NCI-H1092 (cell line): ENCODE measurements around the gene MVP.

Experiments used
- DNase-seq: peaks from one replicate; lab custom pipeline; 2025; lab: John Stamatoyannopoulos, UW

MVP gene

DNA sequence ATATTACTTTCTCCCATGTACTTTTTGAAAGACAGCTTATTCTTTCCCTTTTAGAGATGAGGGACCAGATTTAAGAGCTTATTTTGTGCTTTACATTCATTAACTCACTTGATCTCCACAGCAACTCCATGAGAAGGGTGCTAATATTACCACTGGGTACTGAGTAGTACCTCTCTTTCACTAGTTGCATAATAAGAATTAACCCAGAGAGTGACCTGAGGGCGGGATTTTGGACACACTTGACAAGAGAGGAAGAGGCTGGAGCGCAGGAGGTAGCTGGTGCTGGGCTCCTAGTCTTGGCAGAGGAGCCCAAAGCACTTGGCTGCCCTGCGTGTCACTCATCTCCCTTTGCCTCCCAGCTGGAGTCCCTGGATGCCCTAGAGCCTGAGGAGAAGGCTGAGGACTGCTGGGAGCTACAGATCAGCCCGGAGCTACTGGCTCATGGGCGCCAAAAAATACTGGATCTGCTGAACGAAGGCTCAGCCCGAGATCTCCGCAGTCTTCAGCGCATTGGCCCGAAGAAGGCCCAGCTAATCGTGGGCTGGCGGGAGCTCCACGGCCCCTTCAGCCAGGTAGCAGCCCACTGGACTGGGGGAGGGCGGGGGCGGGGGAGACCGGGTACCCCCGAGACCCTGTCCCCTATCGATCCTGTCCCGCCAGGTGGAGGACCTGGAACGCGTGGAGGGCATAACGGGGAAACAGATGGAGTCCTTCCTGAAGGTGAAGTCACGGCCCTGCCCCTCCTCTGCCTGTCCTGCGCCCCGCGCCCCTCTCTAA lies 15.6 kb upstream of the MVP start:
- peak; percentile 36 for DNase-seq

DNA sequence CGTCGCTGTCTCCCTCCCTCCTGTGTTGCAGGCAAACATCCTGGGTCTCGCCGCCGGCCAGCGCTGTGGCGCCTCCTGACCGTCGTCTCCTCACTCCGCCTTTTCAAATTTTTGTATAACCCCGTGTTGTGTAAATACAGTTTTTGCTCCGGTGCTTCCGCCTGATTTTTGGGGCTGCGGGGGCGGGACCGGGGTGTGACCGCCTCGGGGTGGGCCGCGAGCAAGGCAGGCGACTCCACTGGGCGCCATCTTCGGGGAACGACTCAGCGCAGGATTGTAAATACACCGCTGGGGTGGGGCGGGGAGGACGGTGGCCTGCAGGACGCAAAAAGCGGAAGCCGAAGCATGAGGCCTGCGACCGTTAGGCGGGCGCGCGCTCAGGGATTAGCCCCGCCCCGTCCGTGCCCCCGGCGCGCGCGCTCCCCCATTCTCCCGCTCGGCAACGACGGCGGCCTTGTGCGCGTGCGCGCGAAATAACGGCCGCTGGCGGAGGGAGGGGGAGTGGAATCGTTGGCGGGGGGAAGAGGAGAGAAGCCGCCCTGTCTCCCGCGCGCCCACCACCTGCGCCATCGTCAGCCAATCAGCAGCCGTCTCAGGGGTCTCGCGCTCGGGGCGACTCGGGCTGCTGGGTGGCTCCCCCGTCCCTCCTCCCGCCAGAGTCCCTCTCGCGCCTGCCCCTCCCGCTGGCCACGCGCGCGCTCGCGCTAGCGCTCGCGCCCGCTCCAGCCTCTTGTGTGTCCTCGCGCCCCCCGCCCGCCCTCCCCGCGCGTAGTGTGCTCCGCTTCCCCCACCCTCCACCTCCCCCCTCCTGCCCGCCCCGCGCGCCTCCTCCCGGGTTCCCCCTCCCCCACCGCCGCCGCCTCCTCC lies 14.8 kb upstream of the MVP start:
- peak; percentile 98 for DNase-seq

DNA sequence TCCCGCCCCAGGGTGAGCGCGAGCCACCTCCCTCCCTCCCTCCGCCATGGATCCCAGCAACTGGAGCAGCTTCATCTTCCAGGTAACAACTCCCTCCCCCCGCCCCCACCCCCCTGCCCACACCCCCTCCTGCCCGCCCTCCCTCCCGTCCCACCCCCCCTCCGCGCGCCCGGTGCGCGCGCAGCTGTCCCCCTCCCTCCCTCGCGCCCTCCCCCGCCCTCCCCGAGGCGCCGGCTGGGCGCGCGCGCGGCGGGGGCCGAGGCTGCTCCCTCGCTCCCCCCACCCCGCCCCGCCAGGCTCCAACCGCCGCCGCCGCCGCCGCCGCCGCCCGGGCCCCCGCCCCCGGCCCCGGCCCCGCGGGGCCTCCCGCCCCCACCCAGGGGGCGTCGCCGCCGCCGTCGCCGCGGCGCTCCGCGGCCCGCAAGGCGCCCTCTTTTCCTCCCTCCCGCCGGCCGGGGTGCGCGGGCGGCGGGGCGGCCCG lies 14.1 kb upstream of the MVP start, which contains the start of gene MAZ:
Gene MAZ, plus strand, starts transcription at position 431 of the 481 bp plus-strand sequence. CDS start 173 bp downstream, outside the sequence.
- peak; percentile 87 for DNase-seq

DNA sequence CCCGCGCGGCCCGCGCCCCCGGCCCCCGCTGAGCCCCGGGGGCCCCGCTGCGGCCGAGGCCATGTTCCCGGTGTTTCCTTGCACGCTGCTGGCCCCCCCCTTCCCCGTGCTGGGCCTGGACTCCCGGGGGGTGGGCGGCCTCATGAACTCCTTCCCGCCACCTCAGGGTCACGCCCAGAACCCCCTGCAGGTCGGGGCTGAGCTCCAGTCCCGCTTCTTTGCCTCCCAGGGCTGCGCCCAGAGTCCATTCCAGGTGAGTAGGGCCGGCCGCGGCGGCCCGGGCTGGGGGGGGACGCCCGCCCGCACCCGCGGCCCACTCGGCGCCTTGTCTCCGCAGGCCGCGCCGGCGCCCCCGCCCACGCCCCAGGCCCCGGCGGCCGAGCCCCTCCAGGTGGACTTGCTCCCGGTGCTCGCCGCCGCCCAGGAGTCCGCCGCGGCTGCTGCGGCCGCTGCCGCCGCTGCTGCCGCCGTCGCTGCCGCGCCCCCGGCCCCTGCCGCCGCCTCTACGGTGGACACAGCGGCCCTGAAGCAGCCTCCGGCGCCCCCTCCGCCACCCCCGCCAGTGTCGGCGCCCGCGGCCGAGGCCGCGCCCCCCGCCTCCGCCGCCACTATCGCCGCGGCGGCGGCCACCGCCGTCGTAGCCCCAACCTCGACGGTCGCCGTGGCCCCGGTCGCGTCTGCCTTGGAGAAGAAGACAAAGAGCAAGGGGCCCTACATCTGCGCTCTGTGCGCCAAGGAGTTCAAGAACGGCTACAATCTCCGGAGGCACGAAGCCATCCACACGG lies 13.4 kb upstream of the MVP start:
- DNase-seq, result peak; percentile 65

DNA sequence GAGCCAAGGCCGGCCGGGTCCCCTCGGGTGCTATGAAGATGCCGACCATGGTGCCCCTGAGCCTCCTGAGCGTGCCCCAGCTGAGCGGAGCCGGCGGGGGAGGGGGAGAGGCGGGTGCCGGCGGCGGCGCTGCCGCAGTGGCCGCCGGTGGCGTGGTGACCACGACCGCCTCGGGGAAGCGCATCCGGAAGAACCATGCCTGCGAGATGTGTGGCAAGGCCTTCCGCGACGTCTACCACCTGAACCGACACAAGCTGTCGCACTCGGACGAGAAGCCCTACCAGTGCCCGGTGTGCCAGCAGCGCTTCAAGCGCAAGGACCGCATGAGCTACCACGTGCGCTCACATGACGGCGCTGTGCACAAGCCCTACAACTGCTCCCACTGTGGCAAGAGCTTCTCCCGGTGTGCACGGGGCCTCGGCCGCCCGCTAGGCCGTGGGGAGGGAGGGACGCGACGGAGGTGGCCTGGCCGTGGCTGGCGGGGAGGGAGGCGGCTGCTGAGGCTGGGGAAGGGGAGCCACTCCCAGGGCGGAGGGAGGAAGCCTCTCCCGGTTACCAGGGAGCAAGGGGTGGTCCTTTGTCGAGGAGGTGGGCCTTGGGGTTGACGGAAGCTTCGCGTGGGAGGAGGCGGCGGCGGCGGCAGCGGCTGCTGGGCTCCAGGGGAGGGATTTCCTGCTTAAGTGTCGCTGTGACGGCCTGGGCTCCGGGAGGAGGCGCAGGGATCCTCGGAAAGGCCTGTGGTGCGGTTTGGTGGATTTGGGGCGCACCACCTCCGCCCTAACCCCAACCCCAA lies 12.6 kb upstream of the MVP start:
- peak; percentile 84 for DNase-seq

DNA sequence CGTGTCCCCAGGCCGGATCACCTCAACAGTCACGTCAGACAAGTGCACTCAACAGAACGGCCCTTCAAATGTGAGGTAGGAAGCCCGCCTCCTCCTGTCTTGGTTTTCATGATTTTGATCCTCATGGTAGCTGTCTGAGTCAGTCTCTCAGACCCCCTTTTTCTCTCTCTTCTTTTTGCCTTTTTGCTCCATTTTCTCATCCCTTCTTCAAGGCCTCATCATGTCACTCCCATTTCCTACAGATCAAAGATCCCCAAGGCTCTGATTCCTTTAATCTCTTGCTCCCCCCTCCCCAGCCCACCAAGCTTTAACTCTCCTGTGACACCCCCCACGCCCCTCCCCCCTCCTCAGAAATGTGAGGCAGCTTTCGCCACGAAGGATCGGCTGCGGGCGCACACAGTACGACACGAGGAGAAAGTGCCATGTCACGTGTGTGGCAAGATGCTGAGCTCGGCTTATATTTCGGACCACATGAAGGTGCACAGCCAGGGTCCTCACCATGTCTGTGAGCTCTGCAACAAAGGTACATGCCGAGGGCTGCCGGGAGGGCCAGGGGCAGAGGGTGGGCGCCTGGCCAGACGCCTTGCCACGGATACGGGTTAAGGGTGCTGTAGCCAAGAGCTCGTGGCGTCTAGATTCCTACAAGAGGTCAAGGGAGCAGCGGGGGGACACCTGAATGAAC lies 11.9 kb upstream of the MVP start:
- DNase-seq, result no peak

DNA sequence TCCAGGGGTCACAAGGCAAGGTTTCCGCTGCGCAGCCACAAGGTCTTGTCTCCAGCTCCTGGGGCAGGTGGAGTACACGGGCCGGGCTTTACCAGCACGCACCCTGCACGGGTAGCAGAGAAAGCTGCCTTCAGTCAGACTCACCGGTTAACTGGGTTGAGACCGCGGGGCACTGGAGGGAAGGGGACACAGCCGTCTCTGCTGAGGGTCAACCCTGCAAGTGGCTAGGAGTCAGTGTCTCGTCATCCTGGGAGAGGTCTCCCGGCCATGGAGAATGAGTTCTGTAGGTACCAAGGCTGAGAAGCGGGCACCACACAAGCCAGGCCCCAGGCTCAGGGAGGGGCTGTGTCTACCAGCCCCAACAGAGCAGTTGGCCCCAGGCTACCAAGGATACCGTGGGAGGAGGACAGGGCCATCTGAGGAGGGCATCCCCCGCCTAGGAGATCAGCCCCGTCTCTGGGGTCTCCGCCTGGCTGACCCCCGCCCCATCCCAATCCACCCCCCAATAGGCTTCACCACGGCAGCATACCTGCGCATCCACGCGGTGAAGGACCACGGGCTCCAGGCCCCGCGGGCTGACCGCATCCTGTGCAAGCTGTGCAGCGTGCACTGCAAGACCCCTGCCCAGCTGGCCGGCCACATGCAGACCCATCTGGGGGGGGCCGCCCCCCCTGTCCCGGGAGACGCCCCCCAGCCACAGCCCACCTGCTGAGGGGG lies 11.1 kb upstream of the MVP start:
- DNase-seq, result no peak

DNA sequence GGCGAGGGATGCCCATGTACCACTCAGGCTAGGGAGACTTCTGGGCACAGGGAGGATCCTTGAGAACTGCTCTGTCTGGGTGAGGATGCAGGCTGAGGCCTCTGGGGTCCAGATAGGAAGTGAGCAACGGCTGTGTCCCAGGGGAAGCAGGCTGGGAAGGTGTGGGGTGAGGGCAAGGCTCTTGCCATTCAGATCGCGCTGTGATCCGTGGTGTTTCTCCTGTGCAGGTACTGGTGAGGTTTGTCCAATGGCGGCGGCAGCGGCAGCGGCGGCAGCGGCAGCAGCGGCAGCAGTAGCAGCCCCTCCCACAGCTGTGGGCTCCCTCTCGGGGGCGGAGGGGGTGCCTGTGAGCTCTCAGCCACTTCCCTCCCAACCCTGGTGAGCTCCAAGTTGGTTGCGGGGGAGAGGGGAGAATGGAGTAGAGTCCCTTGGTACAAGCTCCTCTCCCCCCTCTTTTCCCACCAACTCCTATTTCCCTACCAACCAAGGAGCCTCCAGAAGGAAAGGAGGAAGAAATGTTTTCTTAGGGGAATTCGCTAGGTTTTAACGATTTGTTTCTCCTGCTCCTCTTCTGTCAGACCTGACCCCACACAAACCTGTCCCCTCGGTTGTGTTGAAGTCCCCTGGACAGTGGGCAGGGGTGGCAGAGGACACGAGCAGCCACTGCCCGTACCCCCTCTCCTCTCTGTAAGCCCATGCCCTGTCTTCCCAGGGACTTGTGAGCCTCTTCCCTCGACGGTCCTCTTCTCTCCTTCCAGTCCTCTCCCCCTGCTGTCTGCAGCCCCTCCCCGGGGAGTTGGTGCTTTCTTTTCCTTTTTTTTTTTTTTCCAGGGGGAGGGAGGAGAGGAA lies 10.2 kb upstream of the MVP start:
- no peak for DNase-seq

DNA sequence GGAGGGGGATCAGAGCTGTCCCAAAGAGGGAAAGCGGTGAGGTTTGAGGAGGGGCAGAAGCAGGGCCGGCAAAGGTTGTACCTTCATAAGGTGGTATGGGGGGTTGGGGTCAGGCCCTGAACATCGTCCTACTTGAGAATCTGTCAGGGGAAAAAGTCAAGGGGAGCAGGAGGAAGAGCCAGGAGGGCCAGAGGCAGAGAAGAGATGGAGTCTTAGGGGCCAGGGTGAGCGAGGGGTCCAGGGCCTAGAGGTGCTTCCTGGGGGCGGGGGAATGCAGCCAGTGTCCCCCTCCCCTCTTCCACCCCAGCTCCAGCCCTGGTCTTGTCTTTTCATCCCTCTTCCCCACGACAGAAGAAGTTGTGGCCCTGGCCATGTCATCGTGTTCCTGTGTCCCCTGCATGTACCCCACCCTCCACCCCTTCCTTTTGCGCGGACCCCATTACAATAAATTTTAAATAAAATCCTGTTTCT lies 9.5 kb upstream of the MVP start:
- DNase-seq, result no peak

DNA sequence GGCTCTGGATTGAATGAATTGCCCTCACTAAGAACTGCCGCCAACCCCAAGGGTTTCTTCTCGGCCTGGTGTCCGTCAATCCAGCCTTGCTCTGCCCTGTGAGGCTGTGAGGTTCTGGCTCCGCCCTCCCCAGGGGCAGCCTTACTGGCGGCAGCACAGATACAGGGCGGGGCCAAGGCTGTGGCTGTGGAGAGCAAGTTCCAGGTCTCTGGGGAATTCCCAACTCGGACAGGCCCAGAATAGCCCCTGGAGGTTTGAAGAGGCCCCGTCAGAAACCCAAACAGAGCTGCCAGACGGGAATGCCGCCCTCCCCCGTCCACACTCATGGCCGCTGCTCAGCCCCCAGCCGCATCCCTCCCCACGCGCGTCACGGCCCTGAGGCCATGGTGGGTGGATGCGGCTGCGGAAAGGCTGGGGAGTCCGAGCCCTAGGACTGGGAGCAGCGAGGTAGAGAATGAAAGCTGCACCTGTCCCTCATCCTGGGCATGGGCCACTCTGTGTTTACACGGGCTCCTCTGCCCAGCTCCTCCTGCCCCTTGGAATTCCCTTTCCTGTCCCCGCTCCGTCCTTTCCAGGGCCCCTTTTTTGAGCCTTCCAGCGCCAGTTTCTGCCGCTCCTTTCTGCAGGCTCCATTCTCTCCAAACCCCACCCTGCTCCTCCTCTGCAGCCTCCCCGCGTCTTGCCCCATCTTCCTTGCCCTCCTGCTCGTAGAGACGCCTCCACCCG lies 8.9 kb upstream of the MVP start:
- peak; percentile 84 for DNase-seq

DNA sequence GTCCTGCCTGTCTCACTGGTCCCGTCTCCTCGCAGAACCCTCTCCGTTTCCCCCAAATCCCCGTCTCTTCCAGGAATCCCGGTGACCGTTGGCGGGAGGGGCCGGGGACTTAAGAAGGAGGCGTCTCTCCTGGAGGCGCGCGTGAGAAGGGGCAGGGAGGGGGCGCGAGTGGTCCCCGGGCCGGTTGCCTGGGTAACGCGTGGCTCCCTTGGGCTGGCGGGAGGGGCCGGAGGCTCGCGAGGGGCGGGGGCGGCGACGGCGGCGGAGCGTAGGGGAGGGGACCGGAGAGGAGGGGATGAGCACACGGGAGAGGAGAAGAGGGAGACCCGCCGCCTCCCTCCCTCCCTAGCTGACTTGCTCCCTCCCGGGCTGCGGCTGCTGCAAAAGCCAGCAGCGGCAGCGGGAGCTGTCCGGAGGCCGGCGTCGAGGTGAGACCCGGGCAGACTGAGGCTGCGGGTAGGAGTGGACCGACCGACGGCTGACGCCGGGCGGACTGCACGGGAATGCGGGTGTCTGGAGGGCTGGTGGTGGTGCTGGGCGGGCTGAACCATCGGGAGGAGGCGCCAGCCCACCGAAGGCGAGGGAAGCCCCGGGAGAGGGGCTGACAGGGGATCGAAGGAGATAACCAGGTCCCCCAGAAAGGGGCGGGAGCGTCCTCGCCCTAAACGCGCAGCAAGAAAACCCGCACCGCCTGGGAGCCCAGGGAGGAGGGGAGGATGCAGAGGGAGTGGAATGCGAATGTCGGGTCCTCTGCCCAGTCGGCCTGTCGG lies 8.2 kb upstream of the MVP start, which contains the start of gene PRRT2:
Gene PRRT2, plus strand, starts transcription at position 298 of the 770 bp plus-strand sequence. CDS start 862 bp downstream, outside the sequence.
- peak; percentile 65 for DNase-seq

DNA sequence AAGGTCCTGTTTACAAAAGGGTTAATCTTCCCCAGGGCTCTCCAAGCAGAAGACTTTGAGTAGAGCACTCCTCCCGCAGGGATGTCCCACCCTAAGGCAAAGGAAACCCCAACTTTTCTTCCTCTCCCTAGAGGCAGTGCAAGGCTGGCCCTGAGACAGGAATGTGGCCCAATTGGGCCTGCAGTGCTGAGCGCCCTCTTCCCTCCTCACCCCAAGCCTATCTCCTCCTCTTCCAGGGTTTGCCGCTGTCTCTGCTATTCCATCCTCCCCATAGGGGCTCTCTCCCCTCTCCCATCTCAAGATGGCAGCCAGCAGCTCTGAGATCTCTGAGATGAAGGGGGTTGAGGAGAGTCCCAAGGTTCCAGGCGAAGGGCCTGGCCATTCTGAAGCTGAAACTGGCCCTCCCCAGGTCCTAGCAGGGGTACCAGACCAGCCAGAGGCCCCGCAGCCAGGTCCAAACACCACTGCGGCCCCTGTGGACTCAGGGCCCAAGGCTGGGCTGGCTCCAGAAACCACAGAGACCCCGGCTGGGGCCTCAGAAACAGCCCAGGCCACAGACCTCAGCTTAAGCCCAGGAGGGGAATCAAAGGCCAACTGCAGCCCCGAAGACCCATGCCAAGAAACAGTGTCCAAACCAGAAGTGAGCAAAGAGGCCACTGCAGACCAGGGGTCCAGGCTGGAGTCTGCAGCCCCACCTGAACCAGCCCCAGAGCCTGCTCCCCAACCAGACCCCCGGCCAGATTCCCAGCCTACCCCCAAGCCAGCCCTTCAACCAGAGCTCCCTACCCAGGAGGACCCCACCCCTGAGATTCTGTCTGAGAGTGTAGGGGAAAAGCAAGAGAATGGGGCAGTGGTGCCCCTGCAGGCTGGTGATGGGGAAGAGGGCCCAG lies 7.3 kb upstream of the MVP start:
- DNase-seq, result no peak

DNA sequence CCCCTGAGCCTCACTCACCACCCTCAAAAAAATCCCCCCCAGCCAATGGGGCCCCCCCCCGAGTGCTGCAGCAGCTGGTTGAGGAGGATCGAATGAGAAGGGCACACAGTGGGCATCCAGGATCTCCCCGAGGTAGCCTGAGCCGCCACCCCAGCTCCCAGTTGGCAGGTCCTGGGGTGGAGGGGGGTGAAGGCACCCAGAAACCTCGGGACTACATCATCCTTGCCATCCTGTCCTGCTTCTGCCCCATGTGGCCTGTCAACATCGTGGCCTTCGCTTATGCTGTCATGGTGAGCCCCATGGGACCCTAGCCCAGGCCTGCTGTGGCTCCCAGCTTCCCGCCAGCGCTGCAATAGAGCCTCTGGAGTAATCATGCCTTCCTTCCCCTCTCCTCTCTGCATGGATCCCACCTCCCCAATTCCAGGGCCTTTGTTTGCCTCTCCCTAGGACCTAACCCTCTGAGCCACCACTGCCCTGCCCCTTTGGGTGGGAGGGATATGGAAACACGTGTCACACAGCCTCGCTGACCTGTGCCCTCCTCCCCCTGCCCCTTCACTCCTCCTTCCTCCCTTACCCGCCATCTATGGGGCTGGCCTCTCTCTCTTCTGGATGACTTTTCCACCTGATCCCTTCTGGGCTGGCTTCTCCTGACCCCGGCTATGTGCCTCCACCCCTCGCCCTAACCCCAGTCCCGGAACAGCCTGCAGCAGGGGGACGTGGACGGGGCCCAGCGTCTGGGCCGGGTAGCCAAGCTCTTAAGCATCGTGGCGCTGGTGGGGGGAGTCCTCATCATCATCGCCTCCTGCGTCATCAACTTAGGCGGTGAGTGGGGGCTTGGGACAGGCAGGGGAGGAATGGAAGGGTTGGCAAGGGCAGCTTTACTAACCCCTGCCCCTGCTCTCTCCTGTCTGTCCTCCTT lies 6.4 kb upstream of the MVP start:
- no peak for DNase-seq

DNA sequence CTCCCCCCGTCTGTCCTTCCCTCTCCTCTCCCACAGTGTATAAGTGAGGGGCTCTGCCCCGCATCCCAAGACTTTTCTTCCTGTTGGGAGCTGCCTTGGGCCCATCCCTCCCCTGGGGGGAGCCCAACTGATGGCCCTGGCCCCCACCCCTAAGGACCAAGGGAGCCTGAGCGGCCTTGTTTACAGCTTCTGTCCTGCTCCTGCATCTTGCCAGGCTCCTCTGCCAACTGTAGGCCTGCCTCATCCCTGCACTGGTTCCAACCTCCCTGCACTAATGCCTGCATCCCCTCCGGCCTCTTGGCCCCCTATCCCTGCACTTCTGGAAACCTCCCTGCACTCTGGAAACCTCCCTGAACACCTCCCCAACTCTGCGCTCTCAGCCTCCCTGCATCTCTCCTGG lies 5.7 kb upstream of the MVP start:
- DNase-seq, result no peak

DNA sequence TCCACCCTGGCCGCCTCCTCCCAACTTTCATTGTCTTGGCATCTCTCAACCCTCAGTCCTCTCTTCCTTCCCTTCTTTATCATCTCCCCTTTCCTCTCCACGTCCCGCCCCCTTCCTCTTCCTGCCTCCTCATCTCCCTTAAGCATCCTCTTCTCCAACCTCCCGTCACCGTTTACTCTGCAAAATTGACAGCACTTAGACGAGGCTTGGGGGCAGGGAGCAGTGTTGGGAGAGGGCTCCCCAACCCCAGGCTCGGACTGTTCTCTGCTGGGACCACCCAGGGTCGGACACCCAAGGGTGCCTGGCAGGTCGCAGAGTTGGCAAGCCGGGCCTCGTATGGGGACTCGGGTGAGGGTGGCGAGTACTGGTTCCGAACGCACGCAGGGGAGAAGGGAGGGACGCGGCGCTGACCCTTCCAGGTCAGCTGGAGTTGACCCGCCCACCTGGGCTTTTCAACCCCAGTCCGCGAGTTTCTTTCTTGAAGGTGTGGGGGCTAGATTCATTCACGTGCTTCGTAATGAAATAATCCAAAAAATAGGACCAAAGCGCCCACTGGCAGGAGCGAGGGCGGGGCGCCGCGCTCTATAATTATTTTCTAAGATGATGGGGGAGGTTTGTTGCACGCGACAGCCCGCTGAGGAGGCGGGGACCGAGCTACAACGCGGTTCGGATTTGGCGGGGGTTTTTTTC lies 5.1 kb upstream of the MVP start:
- DNase-seq, result peak; percentile 78
